DMS79 (cell line): ENCODE results near the gene AMBRA1.

Source experiments
- DNase-seq: peaks from one replicate; lab custom pipeline; 2025; lab: John Stamatoyannopoulos, UW

AMBRA1 gene

DNA sequence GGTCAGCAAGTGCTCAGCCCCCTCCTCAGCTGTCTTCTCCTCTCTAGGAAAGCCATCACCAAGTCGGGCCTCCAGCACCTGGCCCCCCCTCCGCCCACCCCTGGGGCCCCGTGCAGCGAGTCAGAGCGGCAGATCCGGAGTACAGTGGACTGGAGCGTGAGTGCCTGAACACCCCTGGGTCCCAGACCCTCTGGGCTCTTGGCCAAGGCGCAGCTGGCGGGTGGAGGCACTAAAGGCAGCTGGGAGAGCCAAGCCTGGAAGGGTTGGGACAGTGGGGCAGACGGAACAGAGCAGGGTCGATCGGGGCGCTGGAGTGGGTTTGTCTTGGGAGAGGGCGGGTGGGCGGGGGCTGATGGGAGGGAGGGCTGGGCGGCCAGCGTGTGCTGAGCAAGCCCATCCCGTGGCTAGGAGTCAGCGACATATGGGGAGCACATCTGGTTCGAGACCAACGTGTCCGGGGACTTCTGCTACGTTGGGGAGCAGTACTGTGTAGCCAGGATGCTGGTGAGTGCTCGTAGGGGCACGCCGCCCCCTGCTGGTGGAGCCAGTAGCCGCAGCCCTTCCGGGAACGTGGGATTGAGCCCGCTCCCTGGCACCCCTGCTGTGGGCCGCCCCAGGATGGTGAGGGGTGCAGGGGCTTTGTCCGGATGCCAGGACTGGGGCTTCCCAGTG is 226.4 kb downstream of the AMBRA1 start:
- no peak for DNase-seq

DNA sequence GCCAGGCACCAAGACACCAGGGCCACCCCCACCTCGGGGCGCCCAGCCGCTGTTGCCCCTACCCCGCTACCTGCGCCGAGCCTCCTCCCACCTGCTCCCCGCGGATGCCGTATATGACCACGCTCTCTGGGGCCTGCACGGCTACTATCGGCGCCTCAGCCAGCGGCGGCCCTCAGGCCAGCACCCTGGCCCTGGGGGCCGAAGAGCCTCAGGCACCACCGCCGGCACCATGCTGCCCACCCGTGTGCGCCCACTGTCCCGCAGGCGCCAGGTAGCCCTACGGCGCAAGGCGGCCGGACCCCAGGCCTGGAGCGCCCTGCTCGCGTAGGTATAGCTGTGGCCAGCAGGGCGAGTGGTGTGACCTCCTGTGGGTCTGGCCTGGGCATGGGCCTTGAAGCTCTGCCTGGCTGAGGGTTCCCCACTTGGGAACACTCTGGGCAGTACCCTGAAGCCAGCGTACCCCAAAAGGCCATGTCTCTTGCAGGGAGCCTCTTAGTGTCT is 227.1 kb downstream of the AMBRA1 start:
- no peak for DNase-seq

DNA sequence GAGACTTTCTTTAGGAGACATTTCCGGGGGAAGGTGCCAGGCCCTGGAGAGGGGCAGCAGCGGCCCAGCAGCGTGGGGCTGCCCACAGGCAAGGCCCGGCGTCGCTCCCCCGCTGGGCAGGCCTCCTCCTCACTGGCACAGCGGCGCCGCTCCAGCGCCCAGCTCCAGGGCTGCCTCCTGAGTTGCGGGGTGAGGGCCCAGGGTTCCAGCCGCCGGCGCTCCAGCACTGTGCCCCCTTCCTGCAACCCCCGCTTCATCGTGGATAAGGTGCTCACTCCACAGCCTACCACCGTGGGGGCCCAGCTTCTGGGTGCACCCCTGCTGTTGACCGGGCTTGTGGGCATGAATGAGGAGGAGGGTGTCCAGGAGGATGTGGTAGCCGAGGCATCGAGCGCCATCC is 227.6 kb downstream of the AMBRA1 start:
- no peak for DNase-seq

DNA sequence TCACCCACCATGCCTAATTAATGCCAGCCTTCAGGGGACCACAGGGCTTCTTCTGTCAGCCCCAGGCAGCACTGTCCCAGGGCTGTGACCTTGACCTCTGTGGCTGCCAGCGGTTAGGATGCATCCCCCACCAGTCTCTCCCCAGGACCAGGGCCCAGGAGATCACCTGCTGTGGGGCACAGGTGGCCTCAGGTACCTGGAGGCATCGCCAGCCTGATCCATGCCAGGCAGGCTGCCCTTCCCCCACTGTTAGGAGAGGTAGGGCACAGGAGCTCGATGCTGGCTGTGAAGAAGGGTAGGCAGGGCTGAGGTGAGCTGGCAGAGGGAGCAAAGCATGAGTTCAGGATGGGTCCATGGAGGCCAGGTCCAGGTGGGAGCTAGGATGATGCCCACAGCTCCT is 229.0 kb downstream of the AMBRA1 start:
- DNase-seq: no peak

DNA sequence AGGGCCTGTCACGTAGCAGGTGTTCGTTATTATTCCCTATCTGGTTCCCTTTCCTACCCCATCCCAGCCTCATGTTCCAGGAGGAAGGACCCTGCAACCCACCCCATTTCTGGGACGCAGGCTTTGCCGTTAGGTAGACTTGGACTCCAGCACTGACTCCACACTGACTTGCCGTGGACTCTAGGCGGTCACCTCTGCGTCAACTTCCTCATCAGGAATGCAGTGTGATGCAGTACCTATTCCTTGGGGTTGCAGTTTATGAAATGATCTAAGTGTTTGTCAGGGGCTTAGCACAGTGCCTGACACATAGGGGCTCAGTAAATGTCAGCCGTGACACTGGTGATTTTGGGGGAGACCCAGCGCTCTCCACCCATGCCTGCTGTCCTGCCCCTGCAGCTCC is 229.8 kb downstream of the AMBRA1 start:
- no peak for DNase-seq

DNA sequence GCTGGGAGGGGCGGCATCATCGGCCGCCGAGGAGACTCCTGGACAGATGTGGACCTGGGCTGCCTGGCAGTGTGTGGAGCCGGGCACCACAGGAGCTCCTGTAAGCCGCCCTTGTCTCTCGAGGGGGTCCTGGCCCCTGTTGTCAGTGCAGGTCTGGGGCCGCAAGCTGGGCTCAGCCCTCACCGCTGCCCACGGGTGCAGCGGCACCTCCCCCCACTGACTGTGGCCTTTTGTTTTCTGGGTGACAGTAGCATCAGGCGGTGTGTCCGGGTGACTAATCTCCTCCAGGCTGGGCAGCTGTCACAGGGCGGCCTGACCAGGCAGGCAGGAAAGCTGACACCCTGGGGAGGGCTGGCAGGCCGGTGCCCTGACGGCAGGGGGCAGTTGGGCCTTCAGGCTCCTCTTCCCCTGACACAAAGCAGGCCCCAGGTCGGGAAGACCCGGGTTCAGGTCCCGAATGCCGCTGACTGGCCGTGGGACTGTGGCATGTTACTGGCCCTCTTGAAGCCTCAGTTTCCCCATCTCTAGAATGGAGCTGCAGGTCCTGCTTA is 230.3 kb downstream of the AMBRA1 start:
- no peak for DNase-seq

DNA sequence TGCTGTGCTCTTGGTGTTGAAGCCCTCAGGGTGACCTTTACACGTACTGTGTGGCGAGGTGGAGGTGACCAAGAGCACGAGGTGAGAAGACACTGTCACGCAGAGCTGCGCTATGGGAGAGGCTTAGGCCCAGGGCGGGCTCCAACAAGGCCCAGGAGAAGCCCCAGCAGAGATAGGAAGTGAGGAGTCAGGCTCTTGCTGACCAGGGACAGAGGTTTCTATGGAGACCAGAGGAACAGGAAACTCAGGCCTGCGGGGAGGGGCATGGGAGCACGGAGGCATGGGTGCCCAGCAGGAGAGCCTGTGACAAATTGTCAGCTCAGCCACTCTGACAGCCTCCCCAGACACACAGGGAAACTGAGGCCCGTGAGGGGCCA is 230.8 kb downstream of the AMBRA1 start:
- DNase-seq: no peak

DNA sequence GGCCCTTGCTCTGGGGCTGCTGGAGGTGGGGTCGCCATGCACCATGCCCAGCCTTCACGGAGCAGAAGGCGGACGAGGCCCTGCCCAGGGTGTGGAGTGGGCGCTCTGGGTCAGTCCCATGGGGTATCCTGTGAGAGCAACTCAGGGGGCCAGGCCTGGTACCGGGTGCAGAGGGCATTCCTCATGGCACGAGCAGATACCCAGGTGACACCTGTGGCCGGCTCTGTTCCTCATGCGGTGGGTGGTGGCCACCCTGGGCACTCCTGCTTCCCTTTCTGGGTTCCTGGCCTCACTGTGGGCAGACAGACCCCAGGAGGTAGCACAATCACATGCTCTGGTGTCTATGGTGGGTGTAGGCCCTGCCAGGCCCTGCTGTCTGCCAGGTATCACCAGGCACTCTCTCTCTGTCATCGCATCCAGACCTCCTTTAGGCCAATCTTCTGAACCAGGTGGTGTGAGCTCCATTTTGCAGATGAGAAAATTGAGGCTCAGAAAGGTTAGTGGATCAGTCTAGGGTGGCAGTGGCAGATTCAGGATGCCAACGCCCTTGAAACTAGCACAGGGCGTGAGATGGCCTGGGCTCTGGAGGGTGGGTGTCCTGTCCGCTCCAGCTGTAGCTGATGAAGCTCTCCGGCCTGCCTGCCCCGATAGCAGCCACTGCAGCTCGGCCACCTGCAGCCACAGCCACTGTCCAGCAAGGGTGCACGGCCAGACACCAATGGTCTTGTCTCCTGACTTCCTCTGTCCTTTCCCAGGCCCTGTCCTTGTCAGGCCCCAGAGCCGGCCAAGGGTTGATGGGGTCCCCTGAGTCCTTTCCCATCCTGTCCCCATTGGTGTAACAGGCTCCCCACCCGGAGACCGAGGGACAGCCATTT is 231.4 kb downstream of the AMBRA1 start:
- DNase-seq: no peak

DNA sequence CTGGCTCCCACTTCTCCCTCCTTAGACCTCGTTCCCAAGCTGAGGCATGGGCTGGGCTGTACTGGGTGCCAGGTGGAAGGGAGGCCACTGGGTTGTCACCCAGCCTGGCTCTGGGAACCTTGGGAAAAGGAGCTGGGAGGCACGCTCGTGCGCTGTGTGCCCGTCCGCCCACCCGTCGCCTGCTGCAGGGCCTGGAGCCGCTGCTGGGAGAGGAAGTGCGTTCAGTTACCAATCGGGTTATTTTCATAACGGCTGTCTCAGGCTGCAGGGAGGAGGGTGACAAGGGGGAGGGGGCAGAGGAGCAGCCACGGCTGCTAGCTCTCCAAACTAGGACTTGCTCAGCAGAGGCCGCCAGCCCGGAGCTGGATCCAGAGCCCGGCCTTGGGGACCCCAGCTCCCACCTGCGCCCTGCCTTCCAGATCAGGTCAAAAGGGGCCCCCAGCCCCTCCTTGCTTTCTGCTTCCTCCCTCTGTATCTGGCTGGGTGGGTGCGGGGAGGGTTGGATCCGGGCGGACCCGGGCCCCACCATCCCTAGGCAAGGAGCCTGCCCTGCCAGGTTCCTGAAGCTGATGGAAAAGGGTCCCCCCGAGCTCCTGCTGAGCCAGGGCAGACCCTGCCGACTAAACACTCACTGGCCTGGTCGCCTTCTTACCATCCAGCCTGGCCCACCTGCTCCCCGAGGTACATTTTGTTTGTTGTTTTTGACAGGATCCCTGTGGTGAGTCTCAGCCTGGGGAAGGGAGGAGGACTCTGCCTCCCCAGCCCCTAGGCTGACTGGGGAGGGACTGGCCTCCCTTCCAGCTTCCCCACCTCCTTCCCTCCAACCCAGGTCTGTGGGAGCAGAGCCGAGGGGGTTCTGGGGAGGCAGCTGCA is 232.3 kb downstream of the AMBRA1 start:
- no peak for DNase-seq

DNA sequence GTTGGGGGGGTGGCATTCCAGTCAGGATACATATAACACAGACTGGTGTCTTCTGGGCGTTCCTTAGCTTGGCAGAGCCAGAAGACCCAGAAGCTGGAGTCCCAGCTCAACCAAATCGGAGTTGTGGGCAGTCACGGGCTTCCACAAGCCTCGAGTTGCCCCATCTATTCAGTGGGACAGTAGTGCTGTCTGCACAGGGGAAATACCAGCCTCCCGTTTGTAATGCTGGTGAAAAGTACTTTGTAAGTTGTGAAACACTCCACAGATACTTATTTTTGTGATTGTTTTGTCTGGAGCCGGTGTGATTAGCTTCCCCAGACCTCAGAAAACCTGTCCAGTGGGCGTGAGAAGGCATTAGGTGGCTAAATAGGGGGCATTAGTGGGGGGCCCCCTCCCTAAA is 232.9 kb downstream of the AMBRA1 start:
- DNase-seq: no peak

DNA sequence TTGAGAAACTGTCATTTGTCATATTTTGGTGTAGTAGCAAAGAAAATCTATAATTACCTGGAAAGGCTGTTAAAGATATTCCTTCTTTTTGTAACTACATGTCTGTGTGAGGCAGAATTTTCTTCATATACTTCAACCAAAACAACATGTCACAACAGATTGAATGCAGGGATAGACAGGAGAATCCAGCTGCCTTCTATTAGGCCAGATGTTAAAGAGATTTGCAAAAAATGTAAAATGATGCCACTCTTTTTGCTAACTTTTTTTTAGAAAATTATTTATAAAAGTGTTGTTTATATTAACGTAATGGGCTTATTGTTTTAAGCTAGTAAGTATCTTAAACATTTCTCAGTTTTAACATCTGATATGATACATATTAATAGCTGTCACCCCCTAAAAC is 233.9 kb downstream of the AMBRA1 start:
- DNase-seq: no peak

DNA sequence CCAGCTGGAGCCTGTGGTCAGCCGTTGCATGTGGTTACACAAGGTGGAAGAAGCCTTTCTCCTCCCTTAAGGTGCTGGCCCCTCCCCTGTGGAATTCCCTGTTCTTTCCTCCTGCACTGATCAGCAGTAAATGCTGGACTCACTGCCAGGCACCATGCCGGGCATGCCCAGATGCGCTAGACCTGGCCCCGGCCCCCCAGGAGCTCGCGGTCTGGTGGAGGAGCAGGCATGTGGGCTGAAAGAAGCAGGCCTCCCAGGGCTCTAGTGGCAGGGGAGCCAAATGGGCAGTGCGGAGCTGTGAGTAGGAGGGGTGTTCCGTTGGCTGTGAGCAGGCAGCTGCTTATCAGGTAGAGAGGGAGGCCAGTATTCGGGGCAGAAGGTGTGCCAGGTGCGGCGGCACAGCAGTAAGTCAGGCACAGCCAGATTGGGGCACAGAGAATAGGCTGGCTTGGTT is 236.3 kb downstream of the AMBRA1 start:
- DNase-seq: peak; percentile 27

DNA sequence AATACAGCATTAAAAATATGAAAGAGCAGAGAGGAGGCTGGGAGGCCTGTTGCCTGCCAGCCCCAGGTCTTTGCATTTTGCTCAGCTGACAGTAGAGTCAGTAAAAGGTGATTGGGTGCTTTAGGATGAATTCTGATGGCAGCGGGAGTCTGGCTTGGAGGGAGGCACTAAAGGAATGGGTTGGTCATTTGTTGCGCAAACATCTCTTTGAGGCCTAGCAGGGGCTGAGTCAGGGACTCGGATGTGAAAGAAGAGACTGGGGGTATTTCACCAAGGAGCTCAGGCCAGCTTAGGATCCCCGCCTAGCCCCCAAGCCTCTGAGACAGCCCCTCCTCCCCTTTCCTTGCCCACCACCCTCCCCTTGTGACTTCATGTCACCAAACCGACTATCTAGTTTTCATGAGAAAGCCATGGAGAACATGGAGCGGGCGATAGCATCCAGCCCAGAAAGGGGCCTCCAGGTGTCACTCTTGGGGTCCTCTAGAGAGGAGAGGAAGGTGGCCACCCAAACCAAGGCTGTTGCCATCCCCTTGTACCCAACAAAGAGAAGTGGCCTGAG is 236.8 kb downstream of the AMBRA1 start:
- DNase-seq: no peak

DNA sequence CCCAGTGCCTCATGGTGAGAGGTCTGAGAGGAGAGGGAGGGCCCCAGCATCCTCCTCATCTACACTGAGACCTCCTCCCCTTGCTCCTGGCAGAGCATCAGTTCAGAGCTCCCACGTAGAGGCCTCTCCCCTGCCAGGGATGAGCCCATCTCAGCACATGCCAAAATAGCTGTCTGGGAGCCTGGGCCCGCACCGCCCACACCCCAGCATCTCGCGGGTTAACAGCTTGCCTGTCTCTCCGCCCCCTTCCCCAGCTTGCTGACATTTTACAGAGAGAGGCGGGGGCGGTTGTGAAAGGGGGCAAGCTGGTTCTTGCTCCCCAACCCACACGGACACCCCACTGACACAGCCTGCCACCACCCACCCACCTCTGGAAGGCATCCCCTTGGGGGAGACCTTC is 240.1 kb downstream of the AMBRA1 start:
- no peak for DNase-seq

DNA sequence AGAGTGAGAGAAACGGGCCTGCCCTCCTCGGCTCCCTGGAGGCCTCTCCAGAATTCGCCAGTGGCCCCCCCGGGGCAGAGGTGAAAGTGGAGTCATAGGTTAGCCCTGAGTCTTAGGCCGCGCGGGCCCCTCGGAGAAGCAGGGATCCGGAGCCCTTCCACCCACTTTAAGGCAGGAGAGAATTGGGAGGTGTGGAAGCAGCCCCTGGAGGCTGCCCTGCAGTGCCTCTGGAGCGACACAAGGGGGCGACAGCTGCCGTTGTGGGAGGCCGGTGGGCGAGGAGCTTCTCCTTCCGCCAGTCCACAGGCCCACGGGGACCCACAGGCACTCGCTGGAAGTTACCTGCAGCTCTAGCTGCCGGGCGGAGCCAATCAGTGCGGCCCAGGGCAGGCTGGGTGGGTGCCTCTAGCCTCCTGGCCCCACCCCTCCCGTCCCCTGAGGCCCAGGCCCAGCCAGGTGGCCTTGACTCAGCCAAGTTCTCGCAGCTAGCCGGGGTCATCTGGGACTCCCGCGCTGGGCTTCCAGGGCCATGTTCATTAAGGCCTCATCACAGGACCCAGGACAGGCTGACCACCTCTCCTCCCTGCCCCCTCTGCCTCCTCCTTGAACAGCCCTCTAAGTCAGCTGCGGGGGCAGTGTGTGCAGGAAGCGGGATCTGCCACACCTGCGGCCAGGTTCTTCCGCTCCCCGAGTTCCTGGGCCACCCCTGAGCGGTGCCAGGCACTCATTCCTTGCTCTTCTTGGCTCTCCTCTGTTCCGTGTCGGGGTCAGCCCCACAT is 241.6 kb downstream of the AMBRA1 start:
- DNase-seq: no peak

DNA sequence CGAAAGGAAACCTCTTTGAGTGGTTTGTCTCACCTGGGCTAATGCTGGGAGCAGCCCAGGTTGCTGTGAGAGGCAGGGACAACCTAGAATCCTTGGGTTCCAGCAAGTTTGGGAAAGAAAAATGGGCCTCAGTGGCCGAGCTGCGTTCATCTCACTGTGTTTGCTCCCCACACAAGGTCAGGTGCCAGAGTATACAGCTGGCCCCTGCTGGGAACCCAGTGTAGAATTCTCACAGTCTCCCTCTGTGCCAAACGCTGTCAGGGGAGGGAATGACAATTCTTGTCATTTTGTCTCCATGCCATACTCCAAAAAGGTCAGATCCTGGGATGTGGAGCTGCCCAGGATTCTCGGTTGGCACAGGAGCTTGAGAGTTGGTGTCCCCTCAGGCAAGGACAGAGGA is 242.2 kb downstream of the AMBRA1 start:
- no peak for DNase-seq

DNA sequence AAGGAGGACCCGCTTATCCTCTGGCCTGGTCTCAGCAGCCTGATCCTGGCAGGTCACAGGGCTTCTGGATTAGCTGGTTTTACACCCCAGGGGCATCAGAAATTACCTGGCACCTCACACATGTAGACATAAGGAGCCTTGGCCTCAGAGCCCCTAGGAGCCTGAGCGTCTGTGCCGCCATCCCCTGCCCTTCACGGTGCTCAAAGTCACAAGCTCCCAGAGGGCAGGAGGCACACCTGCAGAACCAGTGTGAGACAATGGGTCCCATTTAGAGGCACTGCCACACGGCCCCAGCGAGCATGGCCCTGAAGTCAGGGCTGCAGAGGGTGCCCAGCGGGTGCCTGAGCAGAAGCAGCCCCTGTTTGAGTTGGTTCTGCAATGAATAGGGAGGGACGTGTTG is 242.7 kb downstream of the AMBRA1 start:
- no peak for DNase-seq

DNA sequence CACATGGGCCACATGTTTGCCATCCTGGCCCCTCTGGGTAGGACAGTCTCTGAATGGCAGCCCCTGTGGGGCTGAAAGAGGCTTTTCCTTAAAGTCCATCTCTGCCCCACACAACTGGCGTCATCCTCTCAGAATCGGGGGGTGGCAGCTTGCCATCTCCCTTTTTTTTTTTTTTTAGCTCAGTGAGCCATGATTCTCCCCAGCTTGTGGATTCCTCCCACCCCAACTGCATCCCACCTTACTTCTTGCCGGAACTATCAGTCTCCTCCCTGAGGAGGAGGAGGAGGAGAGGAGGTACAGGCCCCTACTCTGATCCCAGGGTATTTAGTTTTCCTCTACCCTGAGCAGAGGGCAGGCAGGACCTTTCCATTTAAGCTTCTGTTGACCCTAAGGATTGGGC is 243.1 kb downstream of the AMBRA1 start:
- DNase-seq: no peak

DNA sequence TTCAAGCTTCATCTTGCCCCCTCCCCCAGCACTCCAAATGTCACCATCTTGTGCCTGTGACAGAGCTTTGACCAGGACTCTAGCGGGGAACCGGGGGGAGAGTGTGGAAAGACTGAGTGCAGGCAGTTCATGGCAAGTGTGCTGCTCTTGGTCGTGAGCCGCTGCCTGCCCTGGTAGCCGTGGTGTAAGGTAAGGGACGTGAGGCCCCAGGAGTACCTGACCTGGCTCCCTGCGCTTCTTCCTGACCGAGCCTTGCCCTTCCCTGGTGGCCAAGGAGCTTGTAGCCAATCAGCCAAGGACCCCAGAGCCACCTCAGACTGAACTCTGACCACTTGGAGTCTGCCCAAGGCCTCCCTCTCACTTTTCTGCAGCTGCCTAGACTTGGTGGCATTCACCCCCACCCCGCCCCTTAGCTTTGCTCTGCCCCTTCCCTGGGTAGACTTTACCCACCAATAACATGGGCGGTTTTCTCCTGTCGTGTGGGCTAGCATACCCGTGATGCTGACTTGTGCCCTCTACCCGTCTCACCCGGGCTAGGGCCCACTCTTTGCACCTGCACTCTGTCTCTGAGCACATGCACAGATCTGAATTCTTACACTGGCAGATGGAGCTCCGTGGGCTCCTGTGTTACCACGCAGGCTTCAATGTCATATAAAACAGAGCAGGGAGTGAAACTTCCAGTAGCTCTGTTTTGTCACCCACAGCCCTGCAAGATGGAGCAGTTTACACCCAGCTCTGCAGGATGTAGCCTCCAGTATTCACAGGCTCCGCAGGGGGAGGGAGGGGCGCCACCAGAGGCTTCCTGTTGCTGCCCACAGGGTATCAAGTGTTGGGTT is 245.0 kb downstream of the AMBRA1 start:
- DNase-seq: no peak
